Sigmoid colon (tissue), 4 donors: ENCODE measurements around the gene STPG1.

Experiments
- CTCF ChIP-seq, 4 experiments: fragments of 450-650 bp in 3 of 4; fragments of 200-600 bp in 1 of 4; IDR thresholded peaks; one replicate each; pipeline ENCODE4 v1.5.1; 2016 to 2019; ENCODE audit warnings: antibody characterized with exemption in 4 of 4, mild to moderate bottlenecking in 3 of 4, moderate library complexity in 2 of 4
- POLR2A ChIP-seq, 2 donors: fragments of 450-650 bp; IDR thresholded peaks; one replicate each; pipeline ENCODE4 v1.6.1; 2016; ENCODE audit warnings: antibody characterized with exemption in 2 of 2, mild to moderate bottlenecking in 2 of 2, moderate library complexity in 2 of 2
- POLR2AphosphoS5 ChIP-seq, 4 donors: sonication (generic); formaldehyde crosslinking; IDR thresholded peaks; one replicate each; pipeline ENCODE4 v1.6.1; 2017; ENCODE audit warnings: antibody characterized with exemption in 4 of 4

- TF ChIP-seq CTCF (IDR thresholded peaks at IDR 0.05) (no peak), POLR2A (IDR thresholded peaks at IDR 0.05) (no peak), POLR2AphosphoS5 (IDR thresholded peaks at IDR 0.05) (no peak)
Measured at GRCh38 chr1:24351918-24352627, 61.5 kb downstream of the STPG1 start.
